Activated CD8-positive, alpha-beta memory T cell treated with anti-CD3 and anti-CD28 coated beads for 4 hours (primary cell): ENCODE data around the gene SLC7A4.
"Not testable (repeated sequence)": the region's sequence is repeated elsewhere in the genome, so short reads cannot be mapped to it uniquely, and the experiment has no call there.

Experiments
- DNase-seq, 2 donors: peaks; one replicate each; pipeline ENCODE4 v3.0.0-alpha.2; 2020; ENCODE audit warnings: low read depth in 2 of 2

Gene SLC7A4

DNA sequence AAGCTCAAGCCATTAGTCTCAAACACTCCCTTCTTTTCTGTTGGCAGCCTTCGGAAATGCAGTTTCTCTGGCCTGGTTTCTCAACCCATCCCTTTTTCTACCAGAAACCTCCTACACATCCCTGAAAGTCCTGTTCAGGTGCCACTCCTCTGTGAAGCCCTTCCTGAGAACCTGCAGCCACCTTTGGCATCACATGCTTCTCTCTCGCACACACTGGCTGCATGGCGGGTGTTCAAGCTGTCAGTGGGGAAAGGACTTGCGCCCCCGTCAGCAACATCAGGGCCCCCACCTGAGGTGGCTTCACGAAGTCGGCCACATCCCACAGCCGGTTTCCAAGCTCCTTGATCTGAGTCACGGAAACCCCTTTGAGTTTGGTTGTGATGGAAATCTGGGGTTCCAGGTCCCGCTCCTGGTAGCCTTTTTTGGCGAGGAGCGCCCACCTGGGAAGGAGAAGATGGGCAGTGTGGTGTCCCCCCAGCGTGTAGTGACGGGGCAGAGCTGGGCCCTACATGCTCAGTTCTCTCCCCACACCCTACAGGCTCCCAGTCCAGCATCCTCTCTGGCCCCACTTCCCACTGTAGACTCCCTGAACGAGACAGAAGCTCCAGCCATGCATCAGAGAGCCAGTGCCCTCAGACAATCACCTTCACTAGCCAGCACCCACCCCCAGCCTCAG, 11.6 kb upstream of the SLC7A4 start:
- DNase-seq, result no peak

- DNase-seq, result no peak
These were observed 10.9 kb upstream of the SLC7A4 start for GRCh38 chr22:21042978-21043859.

GRCh38 chr22:21041937-21042336, 9.6 kb upstream of the SLC7A4 start:
- no peak for DNase-seq

- not testable (repeated sequence) for DNase-seq
These were observed 6.8 kb upstream of the SLC7A4 start for GRCh38 chr22:21039158-21039557.

- no peak for DNase-seq
These were observed 6.0 kb upstream of the SLC7A4 start for GRCh38 chr22:21038405-21038804.

DNA sequence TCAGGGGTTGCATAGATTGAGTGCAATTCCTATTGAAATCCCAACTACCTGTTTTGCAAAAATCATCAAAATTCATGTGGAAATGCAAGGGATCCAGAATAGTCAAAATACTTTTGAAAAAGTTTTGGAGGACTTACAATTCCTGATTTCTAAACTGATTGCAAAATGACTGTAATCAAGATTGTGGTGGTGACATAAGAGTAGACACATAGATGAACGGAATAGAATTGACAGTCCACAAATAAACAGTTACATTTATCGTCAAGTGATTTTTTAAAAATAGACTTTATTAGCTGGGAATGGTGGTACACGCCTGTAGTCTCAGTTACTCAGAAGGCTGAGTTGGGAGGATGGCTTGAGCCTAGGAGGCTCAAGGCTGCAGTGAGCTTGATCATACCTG, 2.6 kb upstream of the SLC7A4 start:
- no peak for DNase-seq

DNA sequence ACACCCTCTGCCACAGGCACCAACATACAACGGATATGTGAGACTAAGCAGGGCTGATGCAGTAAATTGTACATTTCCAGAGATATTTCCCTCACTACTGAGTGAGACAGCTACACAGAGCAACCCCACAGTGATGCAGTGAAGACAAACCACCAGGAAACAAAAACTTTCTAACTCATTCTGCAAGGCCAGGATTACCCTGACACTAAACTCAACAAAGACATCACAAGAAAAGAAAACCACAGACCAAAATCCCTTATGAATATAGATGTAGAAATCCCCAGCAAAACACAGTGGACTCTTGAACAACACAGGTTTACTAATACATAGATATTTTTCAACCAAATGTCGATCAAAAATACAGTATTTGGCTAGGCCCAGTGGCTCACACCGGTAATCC, 1.5 kb upstream of the SLC7A4 start:
- no peak for DNase-seq

DNA sequence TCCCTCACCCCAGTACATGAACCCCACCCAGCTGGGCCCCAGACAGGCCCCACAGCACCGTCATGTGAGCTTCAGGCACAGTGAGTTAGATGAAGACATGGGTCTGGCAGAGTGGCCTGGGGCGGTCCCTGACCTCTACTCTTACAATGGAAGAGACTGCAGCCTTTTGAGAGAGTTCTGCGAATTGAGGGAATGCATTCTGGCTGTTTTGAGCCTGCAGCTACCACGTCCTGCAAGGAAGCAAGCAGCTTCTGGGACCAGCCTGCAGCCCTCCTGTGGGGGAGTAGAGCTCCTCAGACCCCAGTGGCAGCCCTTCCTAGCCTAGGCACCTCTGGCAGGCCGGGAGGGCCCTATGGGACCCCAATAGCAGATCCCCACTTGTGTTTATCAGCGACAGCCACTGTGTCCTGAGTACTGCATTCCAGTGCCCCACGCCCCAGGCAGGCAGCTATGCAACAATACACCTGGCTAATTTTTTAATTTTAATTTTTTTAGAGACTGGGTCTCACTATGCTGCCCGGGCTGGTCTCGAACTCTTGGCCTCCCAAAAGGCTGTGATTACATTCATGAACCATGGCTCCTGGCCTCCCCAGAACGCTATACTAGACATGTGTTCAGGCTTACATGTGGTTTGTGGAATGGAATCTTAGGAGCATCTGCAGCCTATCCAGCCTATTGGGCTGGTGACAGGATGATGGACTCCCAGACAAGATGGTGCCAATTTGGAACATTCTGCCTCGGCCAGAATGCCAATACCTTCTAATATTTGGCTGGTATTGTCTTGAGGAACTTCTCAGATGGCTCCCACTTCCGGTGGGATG, 717 bp upstream of the SLC7A4 start:
- DNase-seq, result no peak

DNA sequence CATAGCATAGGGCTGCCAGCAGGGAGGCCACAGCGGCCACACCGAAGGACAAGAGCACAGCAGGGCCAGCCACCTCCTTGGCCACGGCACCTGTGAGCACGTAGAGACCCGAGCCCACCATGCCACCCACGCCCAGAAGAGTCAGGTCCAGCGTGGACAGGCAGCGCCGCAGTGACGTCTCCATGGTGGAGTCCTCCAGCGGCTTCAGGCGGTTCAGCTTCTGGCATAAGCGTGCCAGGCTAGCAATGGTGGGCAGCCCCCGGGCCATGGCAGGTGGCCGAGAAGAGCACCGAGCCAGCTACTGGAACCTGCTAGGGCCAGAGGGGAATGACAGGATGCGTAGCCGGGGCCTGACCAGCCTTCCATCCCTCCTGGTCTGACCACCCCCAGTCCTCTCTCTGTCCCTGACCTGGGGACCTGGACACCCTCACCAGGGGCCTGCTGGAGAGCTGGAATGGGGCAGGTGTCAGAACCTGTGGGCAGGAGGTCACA, 770 bp downstream of the SLC7A4 start:
- DNase-seq, result no peak

GRCh38 chr22:21030621-21031544, 1.5 kb downstream of the SLC7A4 start:
- DNase-seq, result no peak

DNA sequence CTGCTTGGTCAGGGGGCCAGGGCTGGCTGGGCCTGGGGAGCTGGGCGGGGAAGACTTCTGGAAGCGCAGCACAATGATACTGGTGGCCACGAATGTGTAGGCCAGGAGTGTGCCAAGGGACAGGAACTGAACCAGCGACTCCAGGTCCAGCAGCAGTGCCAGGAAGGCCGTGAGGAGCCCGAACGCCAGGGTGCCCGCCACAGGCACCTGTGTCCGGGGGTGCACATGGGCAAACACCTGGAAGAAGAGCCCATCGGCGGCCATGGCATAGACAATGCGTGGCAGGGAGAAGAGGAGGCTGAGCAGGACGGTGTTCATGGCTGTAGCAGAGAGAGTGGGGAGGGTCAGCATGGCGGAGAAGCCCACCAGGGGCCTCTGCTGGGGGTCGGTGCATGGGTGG, 2.3 kb downstream of the SLC7A4 start:
- DNase-seq, result no peak

GRCh38 chr22:21029486-21030025, 2.8 kb downstream of the SLC7A4 start:
- no peak for DNase-seq

DNA sequence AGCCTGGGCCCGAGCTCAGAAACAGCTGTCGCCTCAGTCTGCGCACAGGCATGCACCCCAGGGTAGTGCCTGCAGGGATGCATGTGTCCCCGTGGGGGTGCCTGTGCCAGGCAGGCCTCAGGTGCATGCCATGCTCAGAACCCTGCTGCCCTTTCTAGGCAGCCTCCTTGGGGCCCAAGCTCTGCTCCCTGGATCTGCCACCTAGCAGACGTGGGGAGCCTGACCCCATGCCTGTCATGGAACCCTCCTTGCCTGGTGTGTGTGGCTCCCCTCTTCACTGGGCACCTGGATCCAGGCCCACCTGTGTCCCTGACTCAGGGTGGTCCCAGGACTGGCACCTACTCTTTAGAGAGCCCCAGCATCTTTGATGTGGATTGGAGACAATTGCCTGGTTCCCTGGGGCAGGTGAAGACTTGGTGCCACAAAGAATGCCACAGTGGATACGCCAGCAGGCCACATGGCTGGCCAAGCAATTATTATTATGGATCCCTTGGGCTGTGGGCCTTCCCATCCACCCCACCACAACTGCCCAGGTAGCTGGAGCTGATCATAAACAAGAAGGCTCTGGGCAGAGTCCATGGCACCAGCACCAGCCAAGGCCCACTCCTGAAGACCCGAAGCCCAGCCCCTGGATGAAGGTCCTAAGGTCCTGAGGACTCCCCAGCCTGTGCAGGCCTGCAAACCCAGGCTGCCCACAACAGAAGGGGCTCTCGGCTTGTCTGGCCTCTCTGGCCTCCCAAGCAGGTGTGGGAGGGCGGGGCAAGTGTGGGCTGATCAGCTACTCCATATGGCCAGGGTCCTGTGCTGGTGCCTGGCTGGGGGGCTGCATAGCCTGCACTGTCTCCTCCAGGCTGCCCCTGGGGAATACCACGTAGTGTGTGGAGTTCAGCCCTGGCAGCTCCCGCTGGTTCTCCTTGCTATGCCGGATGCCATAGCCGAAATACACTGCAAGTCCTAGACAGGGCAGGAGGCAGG, 3.8 kb downstream of the SLC7A4 start:
- no peak for DNase-seq

DNA sequence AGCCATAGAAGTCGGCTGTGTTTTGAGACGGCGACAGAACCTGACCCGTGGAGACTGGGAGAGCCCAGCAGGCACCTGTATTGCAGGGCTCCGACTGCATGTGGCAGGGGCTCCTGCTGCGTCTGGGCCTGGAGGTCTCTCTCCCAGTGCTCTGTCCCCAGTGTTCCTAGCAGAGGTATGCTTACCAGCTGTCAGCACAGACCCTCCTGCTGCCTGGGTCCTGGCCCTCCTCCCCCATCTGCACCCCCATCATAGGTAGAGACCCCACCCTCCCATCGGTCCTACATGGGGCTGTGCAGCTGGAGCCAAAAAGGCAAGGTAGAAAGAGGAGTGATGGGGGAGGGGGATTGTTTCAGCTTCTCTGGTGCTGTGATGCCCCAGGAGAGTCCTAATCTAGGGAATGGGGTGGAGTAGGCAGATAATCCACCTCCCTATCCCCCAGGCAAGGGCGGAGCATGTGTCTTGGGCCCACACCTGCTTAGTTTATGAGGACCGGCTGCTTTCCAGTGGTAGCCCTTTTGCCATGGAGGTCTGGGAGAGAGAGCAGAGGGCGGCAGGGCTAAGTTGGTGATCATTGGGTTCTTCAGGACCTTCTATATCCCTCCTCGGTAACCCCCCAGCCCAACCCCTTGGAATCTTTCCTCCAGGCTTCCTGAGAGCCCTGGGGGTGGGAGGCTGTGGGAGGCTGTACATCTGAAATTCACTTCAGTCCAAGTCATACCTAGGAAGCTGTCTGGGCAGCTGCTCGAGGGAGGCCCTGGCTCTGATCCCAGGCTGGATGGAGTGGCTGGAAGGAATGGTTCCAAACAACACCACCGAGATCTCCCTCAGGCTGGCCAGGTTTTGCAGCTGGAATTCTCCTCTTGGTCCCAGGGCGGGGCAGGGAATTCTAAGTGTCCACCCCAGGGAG, 5.3 kb downstream of the SLC7A4 start:
- no peak for DNase-seq

- DNase-seq, result no peak
These were observed 6.3 kb downstream of the SLC7A4 start for GRCh38 chr22:21025763-21026755.

- DNase-seq, result no peak
These were observed 7.1 kb downstream of the SLC7A4 start for GRCh38 chr22:21025266-21025665.

DNA sequence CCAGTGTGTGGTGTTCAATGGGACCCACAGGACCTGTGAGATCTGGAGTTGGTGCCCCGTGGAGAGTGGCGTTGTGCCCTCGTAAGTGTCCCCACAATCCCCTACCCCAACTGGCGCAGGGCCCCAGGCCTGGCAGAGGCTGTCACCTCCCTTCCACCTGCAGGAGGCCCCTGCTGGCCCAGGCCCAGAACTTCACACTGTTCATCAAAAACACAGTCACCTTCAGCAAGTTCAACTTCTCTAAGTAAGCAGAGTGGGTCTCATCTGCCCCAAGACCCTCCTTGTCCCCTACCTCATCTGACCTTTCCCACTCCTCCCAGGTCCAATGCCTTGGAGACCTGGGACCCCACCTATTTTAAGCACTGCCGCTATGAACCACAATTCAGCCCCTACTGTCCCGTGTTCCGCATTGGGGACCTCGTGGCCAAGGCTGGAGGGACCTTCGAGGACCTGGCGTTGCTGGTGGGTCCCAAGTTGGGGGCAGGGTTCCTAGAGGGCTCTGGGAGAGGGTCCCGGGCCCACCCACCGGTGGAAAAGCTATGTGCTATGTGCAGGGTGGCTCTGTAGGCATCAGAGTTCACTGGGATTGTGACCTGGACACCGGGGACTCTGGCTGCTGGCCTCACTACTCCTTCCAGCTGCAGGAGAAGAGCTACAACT, 9.3 kb downstream of the SLC7A4 start:
- no peak for DNase-seq
